GM23338 (cell line): ENCODE results near the gene SH2D2A. TPM values are rescaled to one million over a fixed set of nuclear protein-coding genes. Genes with fewer than 3 reads are reported as not detected.

Source experiments
- ATAC-seq: fragments of 200-7000 bp; cut with Tn5 transposase; 3 replicates; pipeline ENCODE4 v1.9.1; 2020
- DNase-seq: peaks from one replicate; pipeline ENCODE4 v3.0.0-alpha.2; 2015; ENCODE audit warnings: low spot score
- H2AFZ ChIP-seq: fragments of 200-600 bp; sonication (generic); 2 replicates; pipeline ENCODE4 v1.8.0; 2016; ENCODE audit warnings: antibody characterized with exemption, mild to moderate bottlenecking, moderate library complexity
- H3F3A ChIP-seq: fragments of 200-600 bp; sonication (generic); replicated peaks from 2 replicates; pipeline ENCODE4 v1.8.0; 2017; ENCODE audit warnings: antibody characterized with exemption, mixed run types, low read depth
- H3K27ac ChIP-seq: fragments of 200-600 bp; sonication (generic); 2 replicates; pipeline ENCODE4 v1.6.1; 2016; ENCODE audit warnings: low read depth
- H3K27me3 ChIP-seq: fragments of 200-600 bp; sonication (generic); 2 replicates; pipeline ENCODE4 v1.8.0; 2016; ENCODE audit warnings: mild to moderate bottlenecking, mixed run types, moderate library complexity; ENCODE audit not compliant: insufficient read depth
- H3K36me3 ChIP-seq: fragments of 200-600 bp; sonication (generic); 2 replicates; pipeline ENCODE4 v1.8.0; 2016; ENCODE audit warnings: mild to moderate bottlenecking; ENCODE audit not compliant: insufficient read depth
- H3K4me1 ChIP-seq: fragments of 200-600 bp; sonication (generic); 2 replicates; pipeline ENCODE4 v1.8.0; 2016; ENCODE audit warnings: mild to moderate bottlenecking, moderate library complexity; ENCODE audit not compliant: insufficient read depth
- H3K4me2 ChIP-seq: fragments of 200-600 bp; sonication (generic); 2 replicates; pipeline ENCODE4 v1.7.1; 2017; ENCODE audit warnings: mixed run types
- H3K4me3 ChIP-seq: fragments of 200-600 bp; sonication (generic); 2 replicates; pipeline ENCODE4 v1.6.1; 2016; ENCODE audit warnings: mixed run types
- H3K79me2 ChIP-seq: fragments of 200-600 bp; sonication (generic); replicated peaks from 2 replicates; pipeline ENCODE4 v1.8.0; 2017; ENCODE audit warnings: mild to moderate bottlenecking; ENCODE audit not compliant: insufficient read depth
- H3K9me2 ChIP-seq: fragments of 200-600 bp; sonication (generic); 2 replicates; pipeline ENCODE4 v1.8.0; 2017; ENCODE audit not compliant: insufficient read depth
- H4K20me1 ChIP-seq: fragments of 200-600 bp; sonication (generic); replicated peaks from 2 replicates; pipeline ENCODE4 v1.8.0; 2017; ENCODE audit warnings: mild to moderate bottlenecking; ENCODE audit not compliant: insufficient read depth
- H3K27ac Mint-ChIP-seq: 2 replicates; pipeline ENCODE4 v1.8.0; 2020; ENCODE audit warnings: inconsistent platforms, mild to moderate bottlenecking, moderate library complexity, mixed read lengths
- H3K27me3 Mint-ChIP-seq: 3 replicates; pipeline ENCODE4 v1.8.0; 2022; ENCODE audit warnings: low read depth, mild to moderate bottlenecking, moderate library complexity, mixed read lengths, inconsistent platforms; ENCODE audit not compliant: insufficient read depth, poor library complexity
- H3K36me3 Mint-ChIP-seq: 3 replicates; pipeline ENCODE4 v1.8.0; 2021; ENCODE audit warnings: low read depth, mild to moderate bottlenecking, inconsistent platforms, moderate library complexity, mixed read lengths
- H3K4me1 Mint-ChIP-seq: 3 replicates; pipeline ENCODE4 v1.8.0; 2020; ENCODE audit warnings: mild to moderate bottlenecking, inconsistent platforms, mixed read lengths
- H3K4me3 Mint-ChIP-seq: 3 replicates; pipeline ENCODE4 v1.8.0; 2021; ENCODE audit warnings: moderate library complexity, mild to moderate bottlenecking, inconsistent platforms, mixed read lengths
- H3K9me3 Mint-ChIP-seq: 3 replicates; pipeline ENCODE4 v1.8.0; 2020; ENCODE audit warnings: moderate library complexity, mild to moderate bottlenecking, inconsistent platforms, mixed read lengths
- CREB1 ChIP-seq: fragments of 250-450 bp; sonication (Bioruptor Pico); IDR thresholded peaks from 2 replicates; pipeline ENCODE4 v1.5.0; 2020; ENCODE audit warnings: low read depth, mild to moderate bottlenecking, moderate library complexity
- ETS1 ChIP-seq: IDR thresholded peaks from 2 replicates; pipeline ENCODE4 v1.6.1; 2016; ENCODE audit warnings: antibody characterized with exemption
- EZH2 ChIP-seq: fragments of 200-600 bp; sonication (generic); IDR thresholded peaks from one replicate; pipeline ENCODE4 v1.8.0; 2017; ENCODE audit warnings: antibody characterized with exemption, mild to moderate bottlenecking, low read depth; ENCODE audit not compliant: unreplicated experiment
- JUNB ChIP-seq: IDR thresholded peaks from one replicate; pipeline ENCODE4 v1.6.1; 2016; ENCODE audit warnings: antibody characterized with exemption; ENCODE audit not compliant: unreplicated experiment
- NANOG ChIP-seq: IDR thresholded peaks from 2 replicates; pipeline ENCODE4 v1.6.1; 2016; ENCODE audit warnings: antibody characterized with exemption, borderline replicate concordance
- POLR2AphosphoS5 ChIP-seq: IDR thresholded peaks from 2 replicates; pipeline ENCODE4 v1.6.1; 2016; ENCODE audit warnings: antibody characterized with exemption, low read depth
- STAT1 ChIP-seq: IDR thresholded peaks from one replicate; pipeline ENCODE4 v1.6.1; 2016; ENCODE audit warnings: antibody characterized with exemption; ENCODE audit not compliant: unreplicated experiment
- ZNF114 ChIP-seq: fragments of 250-450 bp; sonication (Bioruptor Pico); IDR thresholded peaks from 2 replicates; pipeline ENCODE4 v1.5.0; 2020; ENCODE audit warnings: mild to moderate bottlenecking, moderate library complexity
- ZNF331 ChIP-seq: fragments of 250-450 bp; sonication (Bioruptor Pico); IDR thresholded peaks from 2 replicates; pipeline ENCODE4 v1.5.0; 2020; ENCODE audit warnings: low read depth, mild to moderate bottlenecking, moderate library complexity
- polyA plus RNA-seq: library from polyadenylated mRNA; unstranded; fragments of >200 nt; fragmentation: Nextera tagmentation; extraction: Ambion mirVana; gene quantifications from 2 replicates; pipeline ENCODE4 v1.2.1, GENCODE V29; 2016
- total RNA-seq: library from RNA; depleted of rRNA; stranded (reverse); fragments of >200 nt; shearing (Covaris generic); gene quantifications from 2 replicates; pipeline ENCODE4 v1.2.3, GENCODE V29; 2014

Gene SH2D2A
- total and polyA plus RNA-seq, 2 experiments from 2014 or later, result 5.5 to 11.5 TPM

- Mint-ChIP-seq H3K27me3 (peaks cover 4% of the 10 kb centered on the region), H3K36me3 (peaks cover 86% of the 10 kb centered on the region)
- peaks cover 61% of the 10 kb centered on the region for H3K36me3 ChIP-seq
These were observed 21.3 kb downstream of the SH2D2A start for GRCh38 chr1:156795374-156795733.

GRCh38 chr1:156794506-156795373, 21.9 kb downstream of the SH2D2A start:
- no peaks in the 10 kb centered on the region for H3K9me2 ChIP-seq
- H3K4me3 Mint-ChIP-seq, result no peak overlapping the region
- no peak overlapping the region for H3K4me3 ChIP-seq
- no peak overlapping the region for H2AFZ ChIP-seq
- peaks cover 86% of the 10 kb centered on the region for H3K36me3 Mint-ChIP-seq
- peaks cover 4% of the 10 kb centered on the region for H3K27me3 Mint-ChIP-seq
- H3K36me3 ChIP-seq, result peaks cover 55% of the 10 kb centered on the region
- H3K79me2 ChIP-seq, result peaks cover 9% of the 10 kb centered on the region
- DNase-seq (no peak), ATAC-seq (no peak)
- no peaks in the 10 kb centered on the region for H3K4me1 ChIP-seq
- no peak overlapping the region for H3K27ac Mint-ChIP-seq
- H3K27ac ChIP-seq, result no peak overlapping the region
- no peaks in the 10 kb centered on the region for H3K27me3 ChIP-seq
- H3F3A ChIP-seq, result peaks cover 42% of the 10 kb centered on the region
- no peaks in the 10 kb centered on the region for H3K9me3 Mint-ChIP-seq
- H4K20me1 ChIP-seq, result peaks cover 39% of the 10 kb centered on the region
- H3K4me2 ChIP-seq, result no peak overlapping the region
- TF ChIP-seq EZH2 (no peak), POLR2AphosphoS5 (no peak), JUNB (no peak), CREB1 (no peak), ZNF114 (CRISPR knock-in tag) (no peak), ETS1 (no peak), STAT1 (no peak), ZNF331 (CRISPR knock-in tag) (no peak)
- no peaks in the 10 kb centered on the region for H3K4me1 Mint-ChIP-seq

More at GRCh38 chr1:156795374-156795733, 21.3 kb downstream of the SH2D2A start:
- TF ChIP-seq NANOG, result no peak
- H3F3A ChIP-seq, result peaks cover 42% of the 10 kb centered on the region
- H3K9me2 ChIP-seq, result no peaks in the 10 kb centered on the region
- H3K27me3 ChIP-seq, result no peaks in the 10 kb centered on the region
- no peak overlapping the region for H3K27ac ChIP-seq
- no peak overlapping the region for H2AFZ ChIP-seq
- H3K4me3 ChIP-seq, result no peak overlapping the region
- Mint-ChIP-seq H3K4me1 (no peaks in the 10 kb centered on the region), H3K9me3 (no peaks in the 10 kb centered on the region), H3K4me3 (no peak overlapping the region), H3K27ac (no peak overlapping the region)
- peaks cover 35% of the 10 kb centered on the region for H4K20me1 ChIP-seq
- DNase-seq, result no peak
- H3K4me1 ChIP-seq, result no peaks in the 10 kb centered on the region
- H3K79me2 ChIP-seq, result peaks cover 3% of the 10 kb centered on the region
- ATAC-seq, result no peak
- no peak overlapping the region for H3K4me2 ChIP-seq
